Hepatocyte (in vitro differentiated cells): ENCODE results near the gene EPHB2. TPM values are rescaled to one million over a fixed set of nuclear protein-coding genes. Genes with fewer than 3 reads are reported as not detected.

Experiments used
- DNase-seq: peaks from one replicate; pipeline ENCODE4 v3.0.0-alpha.2; 2016; ENCODE audit warnings: low spot score
- H2AFZ ChIP-seq: fragments of 200-600 bp; sonication (generic); 2 replicates; pipeline ENCODE4 v1.6.0; 2016; ENCODE audit warnings: antibody characterized with exemption, mild to moderate bottlenecking
- H3K27ac ChIP-seq: fragments of 200-600 bp; sonication (generic); 2 replicates; pipeline ENCODE4 v1.5.1; 2016; ENCODE audit warnings: mild to moderate bottlenecking
- H3K27me3 ChIP-seq: fragments of 200-600 bp; sonication (generic); 2 replicates; pipeline ENCODE4 v1.6.1; 2016
- H3K36me3 ChIP-seq: fragments of 200-600 bp; sonication (generic); replicated peaks from 2 replicates; pipeline ENCODE4 v1.5.1; 2016; ENCODE audit warnings: low read depth; ENCODE audit not compliant: insufficient read depth
- H3K4me1 ChIP-seq: fragments of 200-600 bp; sonication (generic); 2 replicates; pipeline ENCODE4 v1.5.1; 2016; ENCODE audit warnings: mild to moderate bottlenecking, moderate library complexity; ENCODE audit not compliant: insufficient read depth
- H3K4me2 ChIP-seq: fragments of 200-600 bp; sonication (generic); 2 replicates; pipeline ENCODE4 v1.6.0; 2016
- H3K4me3 ChIP-seq: fragments of 200-600 bp; sonication (generic); 2 replicates; pipeline ENCODE4 v1.5.1; 2016; ENCODE audit warnings: mild to moderate bottlenecking
- H3K79me2 ChIP-seq: fragments of 200-600 bp; sonication (generic); 2 replicates; pipeline ENCODE4 v1.6.0; 2017; ENCODE audit warnings: mild to moderate bottlenecking
- H3K9me2 ChIP-seq: fragments of 200-600 bp; sonication (generic); replicated peaks from 2 replicates; pipeline ENCODE4 v1.6.0; 2017; ENCODE audit warnings: mild to moderate bottlenecking; ENCODE audit not compliant: insufficient read depth
- H3K9me3 ChIP-seq: fragments of 200-600 bp; sonication (generic); 2 replicates; pipeline ENCODE4 v1.5.1; 2016; ENCODE audit warnings: low read depth, mild to moderate bottlenecking
- H4K20me1 ChIP-seq: fragments of 200-600 bp; sonication (generic); 2 replicates; pipeline ENCODE4 v1.6.0; 2016; ENCODE audit warnings: mild to moderate bottlenecking; ENCODE audit not compliant: insufficient read depth, poor library complexity, severe bottlenecking
- EZH2 ChIP-seq: fragments of 200-600 bp; sonication (generic); IDR thresholded peaks from 2 replicates; pipeline ENCODE4 v1.6.1; 2016; ENCODE audit warnings: antibody characterized with exemption, mild to moderate bottlenecking, borderline replicate concordance
- EZH2phosphoT487 ChIP-seq: fragments of 200-600 bp; sonication (generic); IDR thresholded peaks from one replicate; pipeline ENCODE4 v1.6.1; 2018; ENCODE audit warnings: antibody characterized with exemption, mild to moderate bottlenecking, low read depth, moderate library complexity; ENCODE audit not compliant: unreplicated experiment, severe bottlenecking
- WGBS: methylation state at CpG from one replicate; pipeline ENCODE4 v1.1.6; 2016; ENCODE audit warnings: low lambda C conversion rate; ENCODE audit errors: missing lambda C conversion rate; 5-methylcytosine and 5-hydroxymethylcytosine counted together
- polyA plus RNA-seq: library from polyadenylated mRNA; unstranded; fragments of >200 nt; fragmentation: Nextera tagmentation; extraction: Ambion mirVana; gene quantifications from 2 replicates; pipeline ENCODE4 v1.2.1, GENCODE V29; 2016
- total RNA-seq: library from RNA; depleted of rRNA; stranded (reverse); fragments of >200 nt; gene quantifications from 2 replicates; pipeline ENCODE4 v1.2.3, GENCODE V29; 2014
- TF ChIP-seq, protein P1 (sequence below): fragments of 200-600 bp; sonication (generic); IDR thresholded peaks from 2 replicates; pipeline ENCODE4 v1.5.1; 2016; ENCODE audit warnings: antibody characterized with exemption, mild to moderate bottlenecking; ENCODE audit not compliant: poor library complexity

Gene EPHB2
- total and polyA plus RNA-seq, 2 experiments from 2014 or later, result 17.2 to 18.3 TPM

DNA sequence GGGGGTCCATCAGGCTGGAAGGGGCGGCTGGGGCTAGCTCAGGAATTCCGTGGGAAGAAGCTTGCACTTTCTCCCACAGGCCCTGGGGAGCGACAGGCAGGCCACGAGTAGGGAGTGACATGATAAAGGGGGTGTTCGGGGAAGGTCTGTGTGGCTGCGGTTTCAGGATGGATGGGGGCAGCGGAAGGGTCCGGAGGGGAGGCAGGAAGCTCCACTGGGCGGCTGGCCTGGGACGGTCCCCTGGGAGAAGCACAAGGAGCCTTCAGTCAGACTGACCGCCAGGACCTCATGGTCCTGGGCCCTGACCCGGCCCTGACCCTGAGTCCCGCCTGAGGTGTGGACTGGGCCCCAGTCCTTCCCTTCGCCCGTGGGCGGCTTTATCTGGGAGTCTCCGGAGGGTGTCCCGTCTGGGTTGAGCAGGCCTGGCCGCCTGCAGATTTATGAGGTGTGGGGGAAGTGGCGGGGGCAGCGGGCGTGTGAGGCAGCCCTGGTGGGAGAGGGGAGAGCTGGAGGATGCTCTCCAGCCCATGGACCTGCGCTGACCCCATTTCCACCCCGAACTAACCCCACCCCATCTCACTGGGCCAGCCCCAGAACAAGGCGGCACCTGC, 45.6 kb downstream of the EPHB2 start:
- Histone ChIP-seq H3K4me2 (no peak overlapping the region), H3K27ac (no peak overlapping the region), H3K9me2 (no peaks in the 10 kb centered on the region), H3K79me2 (peaks cover 5% of the 10 kb centered on the region), H2AFZ (no peak overlapping the region), H3K4me1 (peaks cover 10% of the 10 kb centered on the region), H3K27me3 (no peaks in the 10 kb centered on the region), H3K9me3 (no peaks in the 10 kb centered on the region), H4K20me1 (no peaks in the 10 kb centered on the region), H3K4me3 (no peak overlapping the region), H3K36me3 (no peaks in the 10 kb centered on the region)
- no peak for DNase-seq
- WGBS, result 62% methylated on average over 20 of the region's 25 CpGs
- no peak for TF ChIP-seq EZH2
- TF ChIP-seq, protein P1, sequence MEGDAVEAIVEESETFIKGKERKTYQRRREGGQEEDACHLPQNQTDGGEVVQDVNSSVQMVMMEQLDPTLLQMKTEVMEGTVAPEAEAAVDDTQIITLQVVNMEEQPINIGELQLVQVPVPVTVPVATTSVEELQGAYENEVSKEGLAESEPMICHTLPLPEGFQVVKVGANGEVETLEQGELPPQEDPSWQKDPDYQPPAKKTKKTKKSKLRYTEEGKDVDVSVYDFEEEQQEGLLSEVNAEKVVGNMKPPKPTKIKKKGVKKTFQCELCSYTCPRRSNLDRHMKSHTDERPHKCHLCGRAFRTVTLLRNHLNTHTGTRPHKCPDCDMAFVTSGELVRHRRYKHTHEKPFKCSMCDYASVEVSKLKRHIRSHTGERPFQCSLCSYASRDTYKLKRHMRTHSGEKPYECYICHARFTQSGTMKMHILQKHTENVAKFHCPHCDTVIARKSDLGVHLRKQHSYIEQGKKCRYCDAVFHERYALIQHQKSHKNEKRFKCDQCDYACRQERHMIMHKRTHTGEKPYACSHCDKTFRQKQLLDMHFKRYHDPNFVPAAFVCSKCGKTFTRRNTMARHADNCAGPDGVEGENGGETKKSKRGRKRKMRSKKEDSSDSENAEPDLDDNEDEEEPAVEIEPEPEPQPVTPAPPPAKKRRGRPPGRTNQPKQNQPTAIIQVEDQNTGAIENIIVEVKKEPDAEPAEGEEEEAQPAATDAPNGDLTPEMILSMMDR, result no peak
- no peak for TF ChIP-seq EZH2phosphoT487

DNA sequence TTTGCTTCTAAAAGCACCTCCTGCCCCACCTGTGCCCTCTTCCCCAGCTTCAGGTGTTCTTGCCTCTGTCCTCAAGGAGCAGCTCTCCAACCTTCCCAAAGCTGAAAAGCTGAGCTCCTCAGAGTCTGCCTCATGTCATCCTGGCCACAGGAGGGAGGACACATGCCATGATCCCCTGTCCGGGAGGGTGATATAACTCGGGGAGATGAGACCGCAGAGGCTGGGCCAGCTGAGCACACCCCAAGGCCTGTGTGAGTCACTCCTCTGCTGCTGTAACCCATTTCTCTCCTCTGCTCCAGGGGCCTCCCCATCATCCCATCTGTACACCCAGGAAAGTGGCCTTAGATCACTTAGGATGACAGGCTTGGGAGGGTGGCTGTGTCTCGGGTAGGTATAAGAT, 49.8 kb downstream of the EPHB2 start:
- Histone ChIP-seq H3K9me3 (no peaks in the 10 kb centered on the region), H3K4me2 (no peak overlapping the region), H3K79me2 (no peaks in the 10 kb centered on the region), H3K27me3 (no peaks in the 10 kb centered on the region), H3K4me1 (peaks cover 6% of the 10 kb centered on the region), H3K27ac (no peak overlapping the region), H4K20me1 (no peaks in the 10 kb centered on the region), H2AFZ (no peak overlapping the region), H3K9me2 (no peaks in the 10 kb centered on the region), H3K36me3 (no peaks in the 10 kb centered on the region), H3K4me3 (no peak overlapping the region)
- DNase-seq, result no peak
- 74% methylated on average over 4 of the region's 4 CpGs for WGBS
- TF ChIP-seq EZH2, result no peak
- TF ChIP-seq, protein P1, result no peak
- no peak for TF ChIP-seq EZH2phosphoT487

DNA sequence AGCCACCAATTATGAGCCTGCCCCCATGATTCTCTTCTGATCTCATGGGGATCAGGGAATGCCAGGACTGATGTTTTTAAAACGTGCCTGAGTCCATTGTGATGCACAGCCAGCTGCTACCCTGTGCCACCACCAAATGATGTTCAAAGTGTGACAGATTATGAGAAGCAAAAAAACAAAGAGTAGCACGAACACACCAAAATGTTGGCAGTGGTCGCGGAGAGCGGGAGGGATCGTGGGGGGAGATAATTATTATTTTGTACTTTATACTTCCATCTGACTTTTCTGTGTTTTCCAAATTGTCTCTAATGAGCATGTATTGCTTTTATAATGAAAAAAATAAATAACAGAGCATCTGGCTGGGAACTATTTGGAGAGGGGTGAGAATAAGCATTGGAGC, 50.5 kb downstream of the EPHB2 start:
- Histone ChIP-seq H3K27me3 (no peaks in the 10 kb centered on the region), H4K20me1 (no peaks in the 10 kb centered on the region), H2AFZ (no peak overlapping the region), H3K27ac (no peak overlapping the region), H3K4me2 (no peak overlapping the region), H3K4me1 (peaks cover 5% of the 10 kb centered on the region), H3K9me2 (no peaks in the 10 kb centered on the region), H3K36me3 (no peaks in the 10 kb centered on the region), H3K4me3 (no peak overlapping the region), H3K79me2 (no peaks in the 10 kb centered on the region), H3K9me3 (no peaks in the 10 kb centered on the region)
- DNase-seq, result no peak
- 92% methylated on average over 6 of the region's 6 CpGs for WGBS
- TF ChIP-seq EZH2 (no peak), EZH2phosphoT487 (no peak)
- TF ChIP-seq, protein P1, result no peak

DNA sequence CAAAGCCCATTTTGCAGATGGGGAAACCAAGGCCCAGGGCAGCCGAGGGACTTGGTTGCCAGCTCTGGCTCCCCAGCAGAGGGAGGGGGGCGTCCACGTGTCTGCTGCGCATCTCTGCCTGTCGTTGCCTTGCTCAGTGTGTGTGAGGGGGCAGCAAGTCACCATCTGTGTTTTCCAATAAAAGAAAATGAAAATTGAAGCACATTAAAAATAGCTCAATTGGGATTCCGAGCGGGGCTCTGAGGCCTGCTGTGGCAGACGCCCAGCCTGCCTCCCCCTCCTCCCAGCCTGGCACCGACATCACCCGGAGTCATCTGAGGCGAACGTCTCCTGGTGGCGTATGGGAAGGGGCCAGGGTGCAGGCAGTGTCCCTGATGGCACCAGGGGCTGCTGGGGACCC, 51.2 kb downstream of the EPHB2 start:
- Histone ChIP-seq H3K27ac (no peak overlapping the region), H3K9me3 (no peaks in the 10 kb centered on the region), H3K9me2 (no peaks in the 10 kb centered on the region), H3K4me3 (no peak overlapping the region), H4K20me1 (peaks cover 5% of the 10 kb centered on the region), H3K36me3 (no peaks in the 10 kb centered on the region), H3K79me2 (no peaks in the 10 kb centered on the region), H3K4me2 (no peak overlapping the region), H3K27me3 (no peaks in the 10 kb centered on the region), H2AFZ (no peak overlapping the region), H3K4me1 (no peaks in the 10 kb centered on the region)
- no peak for TF ChIP-seq EZH2
- TF ChIP-seq, protein P1, result no peak
- no peak for TF ChIP-seq EZH2phosphoT487
- 89% methylated on average over 13 of the region's 13 CpGs for WGBS
- no peak for DNase-seq
